Measurements from ENCODE around the gene CACNA2D1. TPM values are rescaled to one million over a fixed set of nuclear protein-coding genes. Genes with fewer than 3 reads are reported as not detected.

Gene CACNA2D1
- total and polyA plus RNA-seq, 9 of the 15 experiments (the other 6 are each of a cell fraction or from before 2014, with no cell fraction given): 0.49 TPM; not detected in 8

- TF ChIP-seq NONO (IDR thresholded peaks at IDR 0.05; ENCODE audit: low read depth in 2 of 2, low read length in 1 of 2) (no peak), ZNF184 (CRISPR knock-in tag; IDR thresholded peaks at IDR 0.05) (no peak), SUPT5H (IDR thresholded peaks at IDR 0.05) (no peak), ZFP36 (IDR thresholded peaks at IDR 0.05; ENCODE audit: low read depth, low read length, partially characterized antibody) (no peak), ZKSCAN1 (IDR thresholded peaks at IDR 0.05; ENCODE audit: low read depth, low read length) (no peak), NBN (IDR thresholded peaks at IDR 0.05; ENCODE audit: low read depth) (no peak)
These were observed 29.4 kb upstream of the CACNA2D1 start (continued) for GRCh38 chr7:82472966-82473365.

GRCh38 chr7:82471351-82472020 is 27.9 kb upstream of the CACNA2D1 start:
- DNase-seq (ENCODE audit: extremely low read depth in 1 of 4, low spot score in 3 of 4) (no peak), ATAC-seq (no peak), FAIRE-seq (no peak)
- BruUV-seq (replicated peaks): no TSS peak
- H2AFZ ChIP-seq (ENCODE audit: low read depth, low read length): no peak overlapping the region
- POLR2A ChIA-PET: no interaction called here
- in situ Hi-C loops (cut with MboI) (no loop called here), intact Hi-C loops (cut with micrococcal nuclease) (no loop called here)
- H3K27me3 ChIP-seq (ENCODE audit: control insufficient read depth in 2 of 2, insufficient read depth in 2 of 2, low read length in 2 of 2): no peaks in the 10 kb centered on the region
- no peaks in the 10 kb centered on the region for H3K9me3 ChIP-seq (replicated peaks; ENCODE audit: control insufficient read depth, insufficient read depth, low read depth, low read length)
- no peaks in the 10 kb centered on the region for H3K36me3 ChIP-seq (ENCODE audit: control insufficient read depth, insufficient read depth, low read length)
- no peaks in the 10 kb centered on the region for H4K20me1 ChIP-seq (replicated peaks; ENCODE audit: control insufficient read depth, insufficient read depth, low read length)
- H3K9me1 ChIP-seq (ENCODE audit: control insufficient read depth, insufficient read depth, low read length): no peaks in the 10 kb centered on the region
- no peak overlapping the region for H3K4me3 ChIP-seq
- H3K79me2 ChIP-seq (ENCODE audit: control insufficient read depth, insufficient read depth, low read length): no peaks in the 10 kb centered on the region
- no peak overlapping the region for H3K9ac ChIP-seq (ENCODE audit: insufficient read depth in 1 of 2, low read depth in 2 of 2, low read length in 2 of 2)
- 0% methylated on average over 6 of the region's 6 CpGs for WGBS (ENCODE audit: insufficient coverage, low coverage, missing lambda C conversion rate)
- H3K4me2 ChIP-seq (ENCODE audit: insufficient read depth, low read length): no peak overlapping the region
- CTCF ChIA-PET (ENCODE audit: low intra/inter-chr PET ratio): no interaction called here
- H3K4me1 ChIP-seq (replicated peaks in 1 of 2; ENCODE audit: control insufficient read depth in 2 of 2, insufficient read depth in 2 of 2, low read length in 2 of 2): no peaks in the 10 kb centered on the region
- H3K27ac ChIP-seq (ENCODE audit: extremely low read depth, low read depth, low read length): no peak overlapping the region
- TF ChIP-seq SETDB1 (IDR thresholded peaks at IDR 0.05; ENCODE audit: low read length) (no peak), ZNF347 (CRISPR knock-in tag; IDR thresholded peaks at IDR 0.05; ENCODE audit: low read depth) (no peak), LCOR (CRISPR knock-in tag; IDR thresholded peaks at IDR 0.05) (no peak), NBN (IDR thresholded peaks at IDR 0.05; ENCODE audit: low read depth) (no peak), CLOCK (CRISPR knock-in tag; IDR thresholded peaks at IDR 0.05; ENCODE audit: borderline replicate concordance) (no peak), CEBPB (tag; IDR thresholded peaks at IDR 0.05) (no peak), FOXK2 (conservative IDR thresholded peaks at IDR 0.05 in 1 of 2, IDR thresholded peaks at IDR 0.05 in 1 of 2; ENCODE audit: low read depth in 2 of 2) (no peak), HNRNPLL (IDR thresholded peaks at IDR 0.05; ENCODE audit: low read depth, low read length, poor library complexity, severe bottlenecking) (no peak)
- TF ChIP-seq, protein P1, sequence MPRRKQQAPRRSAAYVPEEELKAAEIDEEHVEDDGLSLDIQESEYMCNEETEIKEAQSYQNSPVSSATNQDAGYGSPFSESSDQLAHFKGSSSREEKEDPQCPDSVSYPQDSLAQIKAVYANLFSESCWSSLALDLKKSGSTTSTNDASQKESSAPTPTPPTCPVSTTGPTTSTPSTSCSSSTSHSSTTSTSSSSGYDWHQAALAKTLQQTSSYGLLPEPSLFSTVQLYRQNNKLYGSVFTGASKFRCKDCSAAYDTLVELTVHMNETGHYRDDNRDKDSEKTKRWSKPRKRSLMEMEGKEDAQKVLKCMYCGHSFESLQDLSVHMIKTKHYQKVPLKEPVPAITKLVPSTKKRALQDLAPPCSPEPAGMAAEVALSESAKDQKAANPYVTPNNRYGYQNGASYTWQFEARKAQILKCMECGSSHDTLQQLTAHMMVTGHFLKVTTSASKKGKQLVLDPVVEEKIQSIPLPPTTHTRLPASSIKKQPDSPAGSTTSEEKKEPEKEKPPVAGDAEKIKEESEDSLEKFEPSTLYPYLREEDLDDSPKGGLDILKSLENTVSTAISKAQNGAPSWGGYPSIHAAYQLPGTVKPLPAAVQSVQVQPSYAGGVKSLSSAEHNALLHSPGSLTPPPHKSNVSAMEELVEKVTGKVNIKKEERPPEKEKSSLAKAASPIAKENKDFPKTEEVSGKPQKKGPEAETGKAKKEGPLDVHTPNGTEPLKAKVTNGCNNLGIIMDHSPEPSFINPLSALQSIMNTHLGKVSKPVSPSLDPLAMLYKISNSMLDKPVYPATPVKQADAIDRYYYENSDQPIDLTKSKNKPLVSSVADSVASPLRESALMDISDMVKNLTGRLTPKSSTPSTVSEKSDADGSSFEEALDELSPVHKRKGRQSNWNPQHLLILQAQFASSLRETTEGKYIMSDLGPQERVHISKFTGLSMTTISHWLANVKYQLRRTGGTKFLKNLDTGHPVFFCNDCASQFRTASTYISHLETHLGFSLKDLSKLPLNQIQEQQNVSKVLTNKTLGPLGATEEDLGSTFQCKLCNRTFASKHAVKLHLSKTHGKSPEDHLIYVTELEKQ (CRISPR knock-in tag; IDR thresholded peaks at IDR 0.05): no peak
- TF ChIP-seq, protein P2, sequence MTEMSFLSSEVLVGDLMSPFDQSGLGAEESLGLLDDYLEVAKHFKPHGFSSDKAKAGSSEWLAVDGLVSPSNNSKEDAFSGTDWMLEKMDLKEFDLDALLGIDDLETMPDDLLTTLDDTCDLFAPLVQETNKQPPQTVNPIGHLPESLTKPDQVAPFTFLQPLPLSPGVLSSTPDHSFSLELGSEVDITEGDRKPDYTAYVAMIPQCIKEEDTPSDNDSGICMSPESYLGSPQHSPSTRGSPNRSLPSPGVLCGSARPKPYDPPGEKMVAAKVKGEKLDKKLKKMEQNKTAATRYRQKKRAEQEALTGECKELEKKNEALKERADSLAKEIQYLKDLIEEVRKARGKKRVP (CRISPR knock-in tag; IDR thresholded peaks at IDR 0.05): no peak

Data from K562 (cell line).